Activated naive CD8-positive, alpha-beta T cell treated with anti-CD3 and anti-CD28 coated beads, Interleukin-2, amount 10 ng/mL, durations not matched to agents 7 days and 5 days (primary cell): ENCODE data around the gene ALPK3. TPM values are rescaled to one million over a fixed set of nuclear protein-coding genes. Genes with fewer than 3 reads are reported as not detected.
"Not testable (repeated sequence)": the region's sequence is repeated elsewhere in the genome, so short reads cannot be mapped to it uniquely, and the experiment has no call there.

Experiments
- ATAC-seq: fragments of 150-1000 bp; cut with Tn5 transposase; one replicate; pipeline ENCODE4 v1.10.0; 2021; ENCODE audit warnings: low read depth, moderate library complexity
- POLR2A ChIA-PET: fragments of 350-600 bp; sonication (Branson Sonifier 250); formaldehyde crosslinking; loops from one replicate; lab custom pipeline; 2021; ENCODE audit warnings: antibody characterized with exemption; lab: Charles Lee
- DNase-seq: peaks from one replicate; pipeline ENCODE4 v3.0.0; 2021
- H3K27ac Mint-ChIP-seq: one replicate; pipeline ENCODE4 v1.8.0; 2022; ENCODE audit warnings: mild to moderate bottlenecking, mixed read lengths
- H3K27me3 Mint-ChIP-seq: one replicate; pipeline ENCODE4 v1.8.0; 2022; ENCODE audit warnings: mild to moderate bottlenecking, moderate library complexity, mixed read lengths
- H3K36me3 Mint-ChIP-seq: one replicate; pipeline ENCODE4 v1.8.0; 2021; ENCODE audit warnings: mild to moderate bottlenecking, mixed read lengths
- H3K4me1 Mint-ChIP-seq: one replicate; pipeline ENCODE4 v1.8.0; 2021; ENCODE audit warnings: mixed read lengths
- H3K4me3 Mint-ChIP-seq: one replicate; pipeline ENCODE4 v1.8.0; 2022; ENCODE audit warnings: mild to moderate bottlenecking, moderate library complexity, mixed read lengths
- H3K9me3 Mint-ChIP-seq: one replicate; pipeline ENCODE4 v1.8.0; 2021; ENCODE audit warnings: mixed read lengths
- total RNA-seq, 2 experiments: library from RNA; stranded (reverse); gene quantifications; one replicate each; pipeline ENCODE4 v1.2.3, GENCODE V29; 2021

ALPK3 gene
- total RNA-seq, 2 experiments from 2014 or later, result 0.17 to 0.28 TPM

GRCh38 chr15:84868037-84868880 lies 51.1 kb downstream of the ALPK3 start:
- Mint-ChIP-seq H3K27ac (no peak overlapping the region), H3K36me3 (no peaks in the 10 kb centered on the region), H3K4me1 (peaks cover 1% of the 10 kb centered on the region), H3K9me3 (no peaks in the 10 kb centered on the region), H3K27me3 (peaks cover 6% of the 10 kb centered on the region), H3K4me3 (no peak overlapping the region)
- ATAC-seq (no peak), DNase-seq (no peak)
- POLR2A ChIA-PET, result interaction anchor here (0.6 kb wide), 1 partner anchor 121 kb away, joined by 3 read pairs; no protein-coding TSS in a partner anchor

GRCh38 chr15:84869510-84869909 lies 52.4 kb downstream of the ALPK3 start:
- H3K4me3 Mint-ChIP-seq, result no peak overlapping the region

GRCh38 chr15:84871428-84871985 lies 54.4 kb downstream of the ALPK3 start:
- no peak overlapping the region for H3K4me3 Mint-ChIP-seq
- ATAC-seq, result no peak
- H3K27ac Mint-ChIP-seq, result no peak overlapping the region
- no peaks in the 10 kb centered on the region for H3K9me3 Mint-ChIP-seq
- H3K36me3 Mint-ChIP-seq, result no peaks in the 10 kb centered on the region
- no peaks in the 10 kb centered on the region for H3K4me1 Mint-ChIP-seq
- no peak for DNase-seq
- POLR2A ChIA-PET, result no interaction called here
- peaks cover 3% of the 10 kb centered on the region for H3K27me3 Mint-ChIP-seq

More at GRCh38 chr15:84869510-84869909, 52.4 kb downstream of the ALPK3 start:
- no peaks in the 10 kb centered on the region for H3K36me3 Mint-ChIP-seq
- peaks cover 5% of the 10 kb centered on the region for H3K27me3 Mint-ChIP-seq
- no peak overlapping the region for H3K27ac Mint-ChIP-seq
- peaks cover 1% of the 10 kb centered on the region for H3K4me1 Mint-ChIP-seq
- no peak for DNase-seq
- no peak for ATAC-seq
- POLR2A ChIA-PET, result no interaction called here
- H3K9me3 Mint-ChIP-seq, result no peaks in the 10 kb centered on the region

- ATAC-seq (no peak), DNase-seq (no peak)
- Mint-ChIP-seq H3K9me3 (no peaks in the 10 kb centered on the region), H3K4me3 (no peak overlapping the region), H3K27me3 (peaks cover 3% of the 10 kb centered on the region), H3K4me1 (no peaks in the 10 kb centered on the region), H3K27ac (no peak overlapping the region), H3K36me3 (no peaks in the 10 kb centered on the region)
- POLR2A ChIA-PET, result no interaction called here
Observed at GRCh38 chr15:84872009-84872910, 55.1 kb downstream of the ALPK3 start.

- no peak for DNase-seq
- no peaks in the 10 kb centered on the region for H3K36me3 Mint-ChIP-seq
Observed at GRCh38 chr15:84873997-84874396, 56.8 kb downstream of the ALPK3 start.

GRCh38 chr15:84874981-84875699 lies 58.0 kb downstream of the ALPK3 start:
- no peak overlapping the region for H3K27ac Mint-ChIP-seq
- H3K4me3 Mint-ChIP-seq, result no peak overlapping the region
- POLR2A ChIA-PET, result no interaction called here

More at GRCh38 chr15:84873997-84874396, 56.8 kb downstream of the ALPK3 start:
- Mint-ChIP-seq H3K27ac (no peak overlapping the region), H3K4me1 (peaks cover 2% of the 10 kb centered on the region), H3K9me3 (no peaks in the 10 kb centered on the region), H3K4me3 (no peak overlapping the region), H3K27me3 (peaks cover 3% of the 10 kb centered on the region)
- ATAC-seq, result no peak
- POLR2A ChIA-PET, result no interaction called here

GRCh38 chr15:84876269-84876668 lies 59.1 kb downstream of the ALPK3 start:
- Mint-ChIP-seq H3K27ac (no peak overlapping the region), H3K36me3 (no peaks in the 10 kb centered on the region), H3K4me1 (peaks cover 2% of the 10 kb centered on the region), H3K27me3 (peaks cover 3% of the 10 kb centered on the region), H3K9me3 (no peaks in the 10 kb centered on the region), H3K4me3 (no peak overlapping the region)
- DNase-seq (no peak), ATAC-seq (no peak)
- POLR2A ChIA-PET, result no interaction called here

More at GRCh38 chr15:84874981-84875699, 58.0 kb downstream of the ALPK3 start:
- DNase-seq, result no peak
- no peaks in the 10 kb centered on the region for H3K36me3 Mint-ChIP-seq
- ATAC-seq, result no peak
- no peaks in the 10 kb centered on the region for H3K9me3 Mint-ChIP-seq
- peaks cover 2% of the 10 kb centered on the region for H3K4me1 Mint-ChIP-seq
- peaks cover 3% of the 10 kb centered on the region for H3K27me3 Mint-ChIP-seq

- H3K9me3 Mint-ChIP-seq, POLR2A ChIA-PET, DNase-seq, ATAC-seq, H3K36me3 Mint-ChIP-seq, H3K4me3 Mint-ChIP-seq, H3K27me3 Mint-ChIP-seq, H3K4me1 Mint-ChIP-seq, H3K27ac Mint-ChIP-seq: not testable (repeated sequence)
Observed at GRCh38 chr15:84877701-84878100, 60.5 kb downstream of the ALPK3 start.

- H3K27ac Mint-ChIP-seq, result no peak overlapping the region
- H3K4me3 Mint-ChIP-seq, result no peak overlapping the region
- peaks cover 2% of the 10 kb centered on the region for H3K4me1 Mint-ChIP-seq
- ATAC-seq (peak; percentile 83), DNase-seq (peak; percentile 67)
- H3K27me3 Mint-ChIP-seq, result no peaks in the 10 kb centered on the region
- no peaks in the 10 kb centered on the region for H3K36me3 Mint-ChIP-seq
- no peaks in the 10 kb centered on the region for H3K9me3 Mint-ChIP-seq
- POLR2A ChIA-PET, result interaction anchor here (0.7 kb wide), 1 partner anchor 136 kb away, joined by 3 read pairs; no protein-coding TSS in a partner anchor
Observed at GRCh38 chr15:84878504-84878903, 61.3 kb downstream of the ALPK3 start.

GRCh38 chr15:84879088-84879780 lies 62.1 kb downstream of the ALPK3 start:
- H3K27me3 Mint-ChIP-seq, result no peaks in the 10 kb centered on the region
- POLR2A ChIA-PET, result no interaction called here
- no peak overlapping the region for H3K4me3 Mint-ChIP-seq
- ATAC-seq, result no peak
- H3K27ac Mint-ChIP-seq, result no peak overlapping the region
- no peaks in the 10 kb centered on the region for H3K9me3 Mint-ChIP-seq
- H3K36me3 Mint-ChIP-seq, result no peaks in the 10 kb centered on the region
- no peak for DNase-seq
- peaks cover 2% of the 10 kb centered on the region for H3K4me1 Mint-ChIP-seq

GRCh38 chr15:84880007-84880406 lies 62.9 kb downstream of the ALPK3 start:
- ATAC-seq (no peak), DNase-seq (no peak)
- peaks cover 3% of the 10 kb centered on the region for H3K27me3 Mint-ChIP-seq
- no peaks in the 10 kb centered on the region for H3K9me3 Mint-ChIP-seq
- H3K4me3 Mint-ChIP-seq, result no peak overlapping the region
- POLR2A ChIA-PET, result interaction anchor here (0.7 kb wide), 1 partner anchor 56 kb away, joined by 3 read pairs; no protein-coding TSS in a partner anchor
- peaks cover 2% of the 10 kb centered on the region for H3K4me1 Mint-ChIP-seq
- H3K36me3 Mint-ChIP-seq, result no peaks in the 10 kb centered on the region
- H3K27ac Mint-ChIP-seq, result peak overlapping the region; percentile 15

GRCh38 chr15:84880822-84881519 lies 63.8 kb downstream of the ALPK3 start:
- Mint-ChIP-seq H3K9me3 (no peaks in the 10 kb centered on the region), H3K27ac (no peak overlapping the region), H3K27me3 (peaks cover 5% of the 10 kb centered on the region), H3K4me1 (peaks cover 2% of the 10 kb centered on the region), H3K4me3 (no peak overlapping the region), H3K36me3 (no peaks in the 10 kb centered on the region)
- ATAC-seq, result no peak
- POLR2A ChIA-PET, result interaction anchor here (0.7 kb wide), 1 partner anchor 57 kb away, joined by 3 read pairs; no protein-coding TSS in a partner anchor
- no peak for DNase-seq
